GM23338 (cell line): Measurements from ENCODE around the gene RAVER1. TPM values are rescaled to one million over a fixed set of nuclear protein-coding genes. Genes with fewer than 3 reads are reported as not detected.
A peak's percentile ranks its signal among the peaks of the same experiment; 100 is the strongest.
"Not testable (repeated sequence)": the region's sequence is repeated elsewhere in the genome, so short reads cannot be mapped to it uniquely, and the experiment has no call there.

ENCODE experiments used
- ATAC-seq: fragments of 200-7000 bp; cut with Tn5 transposase; 3 replicates; pipeline ENCODE4 v1.9.1; 2020
- DNase-seq: peaks from one replicate; pipeline ENCODE4 v3.0.0-alpha.2; 2015; ENCODE audit warnings: low spot score
- H2AFZ ChIP-seq: fragments of 200-600 bp; sonication (generic); 2 replicates; pipeline ENCODE4 v1.8.0; 2016; ENCODE audit warnings: antibody characterized with exemption, mild to moderate bottlenecking, moderate library complexity
- H3F3A ChIP-seq: fragments of 200-600 bp; sonication (generic); replicated peaks from 2 replicates; pipeline ENCODE4 v1.8.0; 2017; ENCODE audit warnings: antibody characterized with exemption, mixed run types, low read depth
- H3K27ac ChIP-seq: fragments of 200-600 bp; sonication (generic); 2 replicates; pipeline ENCODE4 v1.6.1; 2016; ENCODE audit warnings: low read depth
- H3K27me3 ChIP-seq: fragments of 200-600 bp; sonication (generic); 2 replicates; pipeline ENCODE4 v1.8.0; 2016; ENCODE audit warnings: mild to moderate bottlenecking, mixed run types, moderate library complexity; ENCODE audit not compliant: insufficient read depth
- H3K36me3 ChIP-seq: fragments of 200-600 bp; sonication (generic); 2 replicates; pipeline ENCODE4 v1.8.0; 2016; ENCODE audit warnings: mild to moderate bottlenecking; ENCODE audit not compliant: insufficient read depth
- H3K4me1 ChIP-seq: fragments of 200-600 bp; sonication (generic); 2 replicates; pipeline ENCODE4 v1.8.0; 2016; ENCODE audit warnings: mild to moderate bottlenecking, moderate library complexity; ENCODE audit not compliant: insufficient read depth
- H3K4me2 ChIP-seq: fragments of 200-600 bp; sonication (generic); 2 replicates; pipeline ENCODE4 v1.7.1; 2017; ENCODE audit warnings: mixed run types
- H3K4me3 ChIP-seq: fragments of 200-600 bp; sonication (generic); 2 replicates; pipeline ENCODE4 v1.6.1; 2016; ENCODE audit warnings: mixed run types
- H3K79me2 ChIP-seq: fragments of 200-600 bp; sonication (generic); replicated peaks from 2 replicates; pipeline ENCODE4 v1.8.0; 2017; ENCODE audit warnings: mild to moderate bottlenecking; ENCODE audit not compliant: insufficient read depth
- H3K9me2 ChIP-seq: fragments of 200-600 bp; sonication (generic); 2 replicates; pipeline ENCODE4 v1.8.0; 2017; ENCODE audit not compliant: insufficient read depth
- H4K20me1 ChIP-seq: fragments of 200-600 bp; sonication (generic); replicated peaks from 2 replicates; pipeline ENCODE4 v1.8.0; 2017; ENCODE audit warnings: mild to moderate bottlenecking; ENCODE audit not compliant: insufficient read depth
- H3K27ac Mint-ChIP-seq: 2 replicates; pipeline ENCODE4 v1.8.0; 2020; ENCODE audit warnings: inconsistent platforms, mild to moderate bottlenecking, moderate library complexity, mixed read lengths
- H3K27me3 Mint-ChIP-seq: 3 replicates; pipeline ENCODE4 v1.8.0; 2022; ENCODE audit warnings: low read depth, mild to moderate bottlenecking, moderate library complexity, mixed read lengths, inconsistent platforms; ENCODE audit not compliant: insufficient read depth, poor library complexity
- H3K36me3 Mint-ChIP-seq: 3 replicates; pipeline ENCODE4 v1.8.0; 2021; ENCODE audit warnings: low read depth, mild to moderate bottlenecking, inconsistent platforms, moderate library complexity, mixed read lengths
- H3K4me1 Mint-ChIP-seq: 3 replicates; pipeline ENCODE4 v1.8.0; 2020; ENCODE audit warnings: mild to moderate bottlenecking, inconsistent platforms, mixed read lengths
- H3K4me3 Mint-ChIP-seq: 3 replicates; pipeline ENCODE4 v1.8.0; 2021; ENCODE audit warnings: moderate library complexity, mild to moderate bottlenecking, inconsistent platforms, mixed read lengths
- H3K9me3 Mint-ChIP-seq: 3 replicates; pipeline ENCODE4 v1.8.0; 2020; ENCODE audit warnings: moderate library complexity, mild to moderate bottlenecking, inconsistent platforms, mixed read lengths
- CREB1 ChIP-seq: fragments of 250-450 bp; sonication (Bioruptor Pico); IDR thresholded peaks from 2 replicates; pipeline ENCODE4 v1.5.0; 2020; ENCODE audit warnings: low read depth, mild to moderate bottlenecking, moderate library complexity
- JUNB ChIP-seq: IDR thresholded peaks from one replicate; pipeline ENCODE4 v1.6.1; 2016; ENCODE audit warnings: antibody characterized with exemption; ENCODE audit not compliant: unreplicated experiment
- ZNF114 ChIP-seq: fragments of 250-450 bp; sonication (Bioruptor Pico); IDR thresholded peaks from 2 replicates; pipeline ENCODE4 v1.5.0; 2020; ENCODE audit warnings: mild to moderate bottlenecking, moderate library complexity
- polyA plus RNA-seq: library from polyadenylated mRNA; unstranded; fragments of >200 nt; fragmentation: Nextera tagmentation; extraction: Ambion mirVana; gene quantifications from 2 replicates; pipeline ENCODE4 v1.2.1, GENCODE V29; 2016
- total RNA-seq: library from RNA; depleted of rRNA; stranded (reverse); fragments of >200 nt; shearing (Covaris generic); gene quantifications from 2 replicates; pipeline ENCODE4 v1.2.3, GENCODE V29; 2014
- TF ChIP-seq, protein P1 (sequence below): fragments of 250-450 bp; sonication (Bioruptor Pico); IDR thresholded peaks from 2 replicates; pipeline ENCODE4 v1.5.0; 2020; ENCODE audit warnings: mild to moderate bottlenecking, moderate library complexity
- TF ChIP-seq, protein P2 (sequence below), 2 experiments: fragments of 200-600 bp in 1 of 2; sonication (generic) in 1 of 2; conservative IDR thresholded peaks; 2 replicates each; pipeline versions ENCODE4 v1.5.1 to v1.6.1; 2016 to 2017; ENCODE audit warnings: antibody characterized with exemption in 2 of 2, low read depth in 2 of 2, mild to moderate bottlenecking in 2 of 2, moderate library complexity in 1 of 2

RAVER1 gene
- total and polyA plus RNA-seq, 2 experiments from 2014 or later = 25.5 to 88.3 TPM

DNA sequence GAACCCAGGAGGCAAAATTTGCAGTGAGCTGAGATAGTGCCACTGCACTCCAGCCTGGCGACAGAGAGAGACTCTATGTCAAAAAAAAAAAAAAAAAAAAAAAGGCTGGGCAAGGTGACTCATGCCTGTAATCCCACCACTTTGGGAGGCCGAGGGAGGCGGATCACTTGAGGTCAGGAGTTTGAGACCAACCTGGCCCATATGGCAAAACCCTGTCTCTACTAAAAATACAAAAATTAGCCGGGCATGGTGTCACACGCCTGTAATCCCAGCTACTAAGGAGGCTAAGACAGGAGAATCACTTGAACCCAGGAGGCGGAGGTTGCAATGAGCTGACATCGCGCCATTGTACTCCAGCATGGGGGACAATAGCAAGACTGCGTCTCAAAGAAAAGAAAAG lies 3.4 kb upstream of the RAVER1 start:
- not testable (repeated sequence) for H2AFZ ChIP-seq, H3K27ac ChIP-seq, H3K27me3 ChIP-seq, DNase-seq, H3F3A ChIP-seq, H3K36me3 ChIP-seq, H3K9me2 ChIP-seq, H3K9me3 Mint-ChIP-seq, H3K4me2 ChIP-seq, H3K4me3 ChIP-seq, H3K4me3 Mint-ChIP-seq, H3K27ac Mint-ChIP-seq, ATAC-seq, H3K36me3 Mint-ChIP-seq
- Histone ChIP-seq H4K20me1 (peaks cover 10% of the 10 kb centered on the region), H3K79me2 (peaks cover 15% of the 10 kb centered on the region), H3K4me1 (peaks cover 32% of the 10 kb centered on the region; the same call in 1 of the 2 replicates)
- H3K27me3 Mint-ChIP-seq = peaks cover 19% of the 10 kb centered on the region
- peaks cover 25% of the 10 kb centered on the region for H3K4me1 Mint-ChIP-seq

DNA sequence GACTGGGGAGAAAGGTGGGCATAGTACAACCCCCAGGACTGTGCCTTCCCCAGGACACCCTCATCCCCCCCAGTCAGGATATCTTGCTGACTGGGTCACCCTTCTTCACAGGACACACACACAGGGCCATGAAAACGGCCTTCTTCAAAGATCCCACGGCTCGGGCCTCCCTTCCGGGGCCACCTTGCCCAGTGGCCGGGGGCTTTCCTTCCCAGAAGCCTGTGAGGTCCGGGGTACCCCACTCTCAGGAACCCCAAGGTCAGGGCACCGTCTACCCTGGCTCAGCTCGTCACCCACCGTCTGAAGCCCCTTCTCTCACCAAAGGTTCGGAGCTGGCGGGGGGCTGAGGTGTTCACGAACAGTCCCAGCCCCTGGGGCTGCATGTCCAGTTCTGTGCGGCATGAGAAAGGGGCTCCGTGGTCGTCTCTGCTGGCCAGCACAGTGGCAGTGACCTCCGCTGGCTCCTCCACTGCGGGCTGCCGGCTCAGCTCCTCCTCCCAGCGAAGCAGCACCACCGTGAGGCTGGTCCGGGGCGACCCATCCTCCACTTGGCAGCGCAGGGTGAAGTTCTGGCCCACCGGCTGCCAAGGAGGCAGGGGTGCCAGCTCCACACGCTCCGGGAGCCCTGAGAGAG lies 2.1 kb upstream of the RAVER1 start:
- no peaks in the 10 kb centered on the region for H3K9me2 ChIP-seq
- peaks cover 6% of the 10 kb centered on the region; the same call in 2 of the 3 replicates for H3K36me3 Mint-ChIP-seq

DNA sequence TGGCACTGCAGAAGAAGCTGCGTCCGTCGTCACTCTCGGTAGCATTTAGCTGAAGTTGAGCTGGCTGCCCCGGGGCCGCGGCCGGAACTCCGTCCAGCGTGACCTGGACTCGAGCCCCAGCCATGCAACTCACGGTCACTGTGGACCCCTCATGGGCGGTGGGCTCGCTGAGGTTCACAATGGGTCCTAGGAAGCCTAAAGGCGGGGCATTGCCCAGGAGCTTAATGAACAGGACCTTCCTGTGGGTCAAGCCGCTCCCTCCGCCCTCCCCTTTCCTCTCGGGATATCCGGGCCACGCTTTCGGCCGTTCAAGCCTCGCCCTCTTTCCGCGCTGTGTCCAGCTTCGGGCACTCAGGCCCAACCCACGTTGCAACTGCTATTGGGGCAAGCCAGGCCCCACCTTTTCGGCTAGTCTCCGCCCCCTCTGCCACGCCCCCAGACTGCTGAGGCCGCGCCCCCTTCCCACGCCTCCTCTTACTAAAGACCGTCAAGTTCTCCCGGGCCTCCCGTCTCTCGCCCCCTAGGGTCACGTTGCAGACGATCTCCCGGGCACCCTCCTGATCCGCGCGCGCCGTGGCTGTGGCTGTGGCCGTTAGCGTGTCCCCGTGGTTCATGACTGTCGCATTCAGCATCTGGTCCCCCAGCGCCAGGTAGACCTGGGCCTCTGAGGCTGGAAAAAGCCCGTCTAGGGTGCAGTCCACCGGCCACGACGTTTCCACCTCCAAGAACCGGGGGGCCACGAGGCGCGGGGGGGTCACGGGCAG lies 1.4 kb upstream of the RAVER1 start:
- Histone ChIP-seq H3K79me2 (peaks cover 32% of the 10 kb centered on the region), H3K4me3 (peak overlapping the region; percentile 99), H3K27me3 (no peaks in the 10 kb centered on the region), H4K20me1 (peaks cover 10% of the 10 kb centered on the region), H3F3A (peaks cover 6% of the 10 kb centered on the region), H3K4me2 (peak overlapping the region; percentile 93), H3K4me1 (peaks cover 26% of the 10 kb centered on the region; the same call in 1 of the 2 replicates), H3K9me2 (no peaks in the 10 kb centered on the region), H3K36me3 (no peaks in the 10 kb centered on the region), H3K27ac (no peak overlapping the region), H2AFZ (peak overlapping the region; percentile 83)
- Mint-ChIP-seq H3K27ac (no peak overlapping the region), H3K27me3 (peaks cover 19% of the 10 kb centered on the region), H3K36me3 (peaks cover 13% of the 10 kb centered on the region), H3K4me3 (peak overlapping the region; percentile 98), H3K9me3 (no peaks in the 10 kb centered on the region; the same call in 2 of the 3 replicates), H3K4me1 (peaks cover 20% of the 10 kb centered on the region)
- peak; percentile 66 for ATAC-seq
- peak; percentile 95 for DNase-seq
- TF ChIP-seq, protein P1, sequence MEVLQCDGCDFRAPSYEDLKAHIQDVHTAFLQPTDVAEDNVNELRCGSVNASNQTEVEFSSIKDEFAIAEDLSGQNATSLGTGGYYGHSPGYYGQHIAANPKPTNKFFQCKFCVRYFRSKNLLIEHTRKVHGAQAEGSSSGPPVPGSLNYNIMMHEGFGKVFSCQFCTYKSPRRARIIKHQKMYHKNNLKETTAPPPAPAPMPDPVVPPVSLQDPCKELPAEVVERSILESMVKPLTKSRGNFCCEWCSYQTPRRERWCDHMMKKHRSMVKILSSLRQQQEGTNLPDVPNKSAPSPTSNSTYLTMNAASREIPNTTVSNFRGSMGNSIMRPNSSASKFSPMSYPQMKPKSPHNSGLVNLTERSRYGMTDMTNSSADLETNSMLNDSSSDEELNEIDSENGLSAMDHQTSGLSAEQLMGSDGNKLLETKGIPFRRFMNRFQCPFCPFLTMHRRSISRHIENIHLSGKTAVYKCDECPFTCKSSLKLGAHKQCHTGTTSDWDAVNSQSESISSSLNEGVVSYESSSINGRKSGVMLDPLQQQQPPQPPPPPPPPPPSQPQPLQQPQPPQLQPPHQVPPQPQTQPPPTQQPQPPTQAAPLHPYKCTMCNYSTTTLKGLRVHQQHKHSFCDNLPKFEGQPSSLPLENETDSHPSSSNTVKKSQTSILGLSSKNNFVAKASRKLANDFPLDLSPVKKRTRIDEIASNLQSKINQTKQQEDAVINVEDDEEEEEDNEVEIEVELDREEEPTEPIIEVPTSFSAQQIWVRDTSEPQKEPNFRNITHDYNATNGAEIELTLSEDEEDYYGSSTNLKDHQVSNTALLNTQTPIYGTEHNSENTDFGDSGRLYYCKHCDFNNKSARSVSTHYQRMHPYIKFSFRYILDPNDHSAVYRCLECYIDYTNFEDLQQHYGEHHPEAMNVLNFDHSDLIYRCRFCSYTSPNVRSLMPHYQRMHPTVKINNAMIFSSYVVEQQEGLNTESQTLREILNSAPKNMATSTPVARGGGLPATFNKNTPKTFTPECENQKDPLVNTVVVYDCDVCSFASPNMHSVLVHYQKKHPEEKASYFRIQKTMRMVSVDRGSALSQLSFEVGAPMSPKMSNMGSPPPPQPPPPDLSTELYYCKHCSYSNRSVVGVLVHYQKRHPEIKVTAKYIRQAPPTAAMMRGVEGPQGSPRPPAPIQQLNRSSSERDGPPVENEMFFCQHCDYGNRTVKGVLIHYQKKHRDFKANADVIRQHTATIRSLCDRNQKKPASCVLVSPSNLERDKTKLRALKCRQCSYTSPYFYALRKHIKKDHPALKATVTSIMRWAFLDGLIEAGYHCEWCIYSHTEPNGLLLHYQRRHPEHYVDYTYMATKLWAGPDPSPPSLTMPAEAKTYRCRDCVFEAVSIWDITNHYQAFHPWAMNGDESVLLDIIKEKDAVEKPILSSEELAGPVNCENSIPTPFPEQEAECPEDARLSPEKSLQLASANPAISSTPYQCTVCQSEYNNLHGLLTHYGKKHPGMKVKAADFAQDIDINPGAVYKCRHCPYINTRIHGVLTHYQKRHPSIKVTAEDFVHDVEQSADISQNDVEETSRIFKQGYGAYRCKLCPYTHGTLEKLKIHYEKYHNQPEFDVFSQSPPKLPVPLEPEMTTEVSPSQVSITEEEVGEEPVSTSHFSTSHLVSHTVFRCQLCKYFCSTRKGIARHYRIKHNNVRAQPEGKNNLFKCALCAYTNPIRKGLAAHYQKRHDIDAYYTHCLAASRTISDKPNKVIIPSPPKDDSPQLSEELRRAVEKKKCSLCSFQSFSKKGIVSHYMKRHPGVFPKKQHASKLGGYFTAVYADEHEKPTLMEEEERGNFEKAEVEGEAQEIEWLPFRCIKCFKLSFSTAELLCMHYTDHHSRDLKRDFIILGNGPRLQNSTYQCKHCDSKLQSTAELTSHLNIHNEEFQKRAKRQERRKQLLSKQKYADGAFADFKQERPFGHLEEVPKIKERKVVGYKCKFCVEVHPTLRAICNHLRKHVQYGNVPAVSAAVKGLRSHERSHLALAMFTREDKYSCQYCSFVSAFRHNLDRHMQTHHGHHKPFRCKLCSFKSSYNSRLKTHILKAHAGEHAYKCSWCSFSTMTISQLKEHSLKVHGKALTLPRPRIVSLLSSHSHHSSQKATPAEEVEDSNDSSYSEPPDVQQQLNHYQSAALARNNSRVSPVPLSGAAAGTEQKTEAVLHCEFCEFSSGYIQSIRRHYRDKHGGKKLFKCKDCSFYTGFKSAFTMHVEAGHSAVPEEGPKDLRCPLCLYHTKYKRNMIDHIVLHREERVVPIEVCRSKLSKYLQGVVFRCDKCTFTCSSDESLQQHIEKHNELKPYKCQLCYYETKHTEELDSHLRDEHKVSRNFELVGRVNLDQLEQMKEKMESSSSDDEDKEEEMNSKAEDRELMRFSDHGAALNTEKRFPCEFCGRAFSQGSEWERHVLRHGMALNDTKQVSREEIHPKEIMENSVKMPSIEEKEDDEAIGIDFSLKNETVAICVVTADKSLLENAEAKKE (CRISPR knock-in tag) = no peak

More for the DNA sequence above, 2.1 kb upstream of the RAVER1 start:
- Mint-ChIP-seq H3K4me1 (peaks cover 21% of the 10 kb centered on the region), H3K27me3 (peaks cover 19% of the 10 kb centered on the region), H3K27ac (no peak overlapping the region), H3K9me3 (no peaks in the 10 kb centered on the region; the same call in 2 of the 3 replicates), H3K4me3 (peak overlapping the region; percentile 98)
- peak; percentile 52 for DNase-seq
- H2AFZ ChIP-seq = no peak overlapping the region
- peak overlapping the region; percentile 93 for H3K4me2 ChIP-seq
- peak overlapping the region; percentile 99 for H3K4me3 ChIP-seq
- ATAC-seq = peak; percentile 22
- H3K27me3 ChIP-seq = no peaks in the 10 kb centered on the region
- peaks cover 25% of the 10 kb centered on the region for H3K79me2 ChIP-seq
- H4K20me1 ChIP-seq = peaks cover 10% of the 10 kb centered on the region
- H3K36me3 ChIP-seq = no peaks in the 10 kb centered on the region
- no peak overlapping the region for H3K27ac ChIP-seq
- TF ChIP-seq, protein P2, sequence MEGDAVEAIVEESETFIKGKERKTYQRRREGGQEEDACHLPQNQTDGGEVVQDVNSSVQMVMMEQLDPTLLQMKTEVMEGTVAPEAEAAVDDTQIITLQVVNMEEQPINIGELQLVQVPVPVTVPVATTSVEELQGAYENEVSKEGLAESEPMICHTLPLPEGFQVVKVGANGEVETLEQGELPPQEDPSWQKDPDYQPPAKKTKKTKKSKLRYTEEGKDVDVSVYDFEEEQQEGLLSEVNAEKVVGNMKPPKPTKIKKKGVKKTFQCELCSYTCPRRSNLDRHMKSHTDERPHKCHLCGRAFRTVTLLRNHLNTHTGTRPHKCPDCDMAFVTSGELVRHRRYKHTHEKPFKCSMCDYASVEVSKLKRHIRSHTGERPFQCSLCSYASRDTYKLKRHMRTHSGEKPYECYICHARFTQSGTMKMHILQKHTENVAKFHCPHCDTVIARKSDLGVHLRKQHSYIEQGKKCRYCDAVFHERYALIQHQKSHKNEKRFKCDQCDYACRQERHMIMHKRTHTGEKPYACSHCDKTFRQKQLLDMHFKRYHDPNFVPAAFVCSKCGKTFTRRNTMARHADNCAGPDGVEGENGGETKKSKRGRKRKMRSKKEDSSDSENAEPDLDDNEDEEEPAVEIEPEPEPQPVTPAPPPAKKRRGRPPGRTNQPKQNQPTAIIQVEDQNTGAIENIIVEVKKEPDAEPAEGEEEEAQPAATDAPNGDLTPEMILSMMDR (conservative IDR thresholded peaks at IDR 0.05; ENCODE audit: low read depth in 2 of 2) = peak; percentile 0 to 46; a peak in 2 of 4 replicates
- TF ChIP-seq CREB1 (CRISPR knock-in tag) (no peak), JUNB (no peak), ZNF114 (CRISPR knock-in tag) (no peak)
- peaks cover 6% of the 10 kb centered on the region; the same call in 1 of the 2 replicates for H3F3A ChIP-seq
- peaks cover 32% of the 10 kb centered on the region; the same call in 1 of the 2 replicates for H3K4me1 ChIP-seq
